Ecto neural progenitor cell (in vitro differentiated cells): Measurements from ENCODE around the gene ABCG4.
"Not testable (repeated sequence)": the region's sequence is repeated elsewhere in the genome, so short reads cannot be mapped to it uniquely, and the experiment has no call there.

Source experiments
- DNase-seq: peaks from one replicate; pipeline ENCODE4 v3.0.0-alpha.2; 2018; ENCODE audit warnings: low spot score

Gene ABCG4

GRCh38 chr11:119149018-119149785, at the start of gene ABCG4:
TSS of gene ABCG4 (plus strand) at chr11:119149052. CDS start at chr11:119149966, 914 bp downstream.
- peak; percentile 73 for DNase-seq

GRCh38 chr11:119099711-119100110, 49.1 kb upstream of the ABCG4 start:
- no peak for DNase-seq

DNA sequence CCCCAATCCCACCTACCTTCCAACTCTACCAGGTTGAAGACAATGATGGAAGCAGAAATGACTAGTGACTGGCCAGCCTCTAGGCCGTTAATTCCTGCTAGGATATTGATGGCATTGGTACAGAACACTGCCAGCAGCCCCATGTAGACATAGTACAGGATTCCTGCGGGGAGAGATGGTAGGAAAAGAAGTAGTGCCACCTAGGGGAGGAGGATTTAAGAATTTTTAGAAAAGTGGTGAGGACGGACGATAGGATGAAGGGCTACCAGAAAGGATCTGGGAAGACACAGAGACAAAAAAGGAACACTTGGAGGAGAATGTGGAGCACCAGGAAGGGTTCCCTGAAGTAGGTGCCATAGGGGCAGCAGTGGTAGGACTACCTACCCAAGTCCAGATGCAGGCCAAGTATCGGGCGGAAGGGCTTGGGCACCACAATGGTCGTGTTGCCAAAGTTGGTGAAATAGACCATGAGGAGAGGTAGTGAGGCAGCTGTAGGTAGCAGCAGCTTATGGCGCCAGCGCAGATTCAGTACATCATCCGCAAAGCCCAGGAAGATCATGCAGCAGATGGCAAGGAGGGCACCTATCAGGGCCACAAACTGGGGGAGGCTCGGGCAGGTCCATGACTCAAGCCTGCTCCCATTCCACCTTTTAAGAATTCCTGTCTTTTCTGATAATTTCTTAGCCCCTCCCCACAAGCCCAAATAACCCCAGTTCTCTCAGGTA, 48.4 kb upstream of the ABCG4 start:
- DNase-seq, result no peak

GRCh38 chr11:119100994-119101758, 47.7 kb upstream of the ABCG4 start:
- DNase-seq, result peak; percentile 88

DNA sequence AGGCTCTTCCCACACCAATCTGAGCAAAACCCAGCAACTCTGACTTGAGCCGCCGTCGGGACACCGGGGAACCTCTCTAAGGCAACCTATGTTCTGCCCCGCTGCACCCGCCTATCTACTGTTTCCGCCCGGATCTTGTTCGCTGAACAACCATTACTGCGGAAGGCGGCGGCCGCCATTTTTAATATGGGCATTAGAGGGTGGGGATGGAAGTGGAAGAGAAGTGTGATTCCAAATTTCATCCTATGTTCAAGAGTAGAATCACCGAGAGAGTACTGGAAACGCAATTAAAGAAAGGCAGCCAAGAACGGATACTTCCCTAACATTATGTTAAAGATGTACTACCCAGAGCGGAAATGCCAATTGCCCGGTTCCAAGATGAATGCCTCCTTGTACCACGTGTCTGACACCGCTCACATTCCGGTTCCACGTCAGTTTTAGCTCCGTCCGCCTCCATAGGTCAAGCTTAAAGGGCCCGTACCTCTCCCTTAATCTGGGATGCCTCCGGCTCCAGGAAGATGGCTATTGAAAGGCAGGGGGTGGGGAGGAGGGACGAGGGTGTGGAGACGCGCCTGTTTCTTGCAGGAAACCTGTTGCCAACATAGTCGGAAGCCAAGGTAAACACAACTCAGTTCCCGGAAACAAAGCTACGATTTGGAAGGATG, 47.0 kb upstream of the ABCG4 start, which contains the start of gene DPAGT1:
TSS of gene DPAGT1 (minus strand) at position 95 of the 665 bp plus-strand sequence. CDS start 198 bp downstream, outside the sequence.
- peak; percentile 90 for DNase-seq

DNA sequence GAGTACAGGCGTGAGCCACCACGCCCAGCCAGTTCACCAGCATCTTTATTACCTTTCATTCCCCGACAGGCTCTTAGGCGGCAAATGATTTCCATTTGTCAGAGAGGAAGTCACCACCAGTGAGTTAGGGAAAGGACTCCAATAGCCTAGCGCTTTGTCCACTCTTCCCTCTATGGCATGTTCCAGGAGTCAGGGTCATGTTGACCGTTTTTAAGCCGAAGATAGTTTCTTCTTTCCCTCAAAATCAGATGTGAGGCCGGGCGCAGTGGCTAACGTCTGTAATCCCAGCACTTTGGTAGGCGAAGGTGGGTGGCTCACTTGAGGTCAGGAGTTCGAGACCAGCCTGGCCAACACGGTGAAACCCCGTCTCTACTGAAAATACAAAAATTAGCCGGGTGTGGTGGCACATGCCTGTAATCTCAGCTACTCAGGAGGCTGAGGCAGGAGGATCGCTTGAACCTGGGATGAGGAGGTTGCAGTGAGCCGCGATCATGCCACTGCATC, 45.6 kb upstream of the ABCG4 start:
- not testable (repeated sequence) for DNase-seq

DNA sequence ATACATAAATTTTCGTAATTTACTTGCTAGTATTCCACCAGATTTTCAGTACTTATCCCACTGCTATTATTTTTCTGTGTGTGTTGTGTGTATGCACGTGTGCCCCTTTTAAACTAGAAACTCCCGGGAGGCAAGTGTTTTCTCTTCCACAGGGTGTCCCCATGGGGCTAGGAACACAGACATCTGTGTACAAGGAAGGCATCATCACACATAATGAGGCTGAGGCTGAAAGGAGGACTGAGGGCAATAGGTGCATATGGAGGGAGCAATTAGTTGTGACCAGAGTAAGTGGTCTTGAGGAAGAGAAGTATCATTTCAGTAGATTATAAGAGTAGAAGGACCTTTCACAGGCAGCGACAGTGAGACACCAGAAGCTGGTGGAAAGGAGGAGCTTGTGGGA, 45.1 kb upstream of the ABCG4 start:
- no peak for DNase-seq

- peak; percentile 90 for DNase-seq
These were observed 42.0 kb upstream of the ABCG4 start, which contains the start of gene C2CD2L for GRCh38 chr11:119106564-119107537. TSS of gene C2CD2L (plus strand) at chr11:119107344. CDS start at chr11:119107742, 398 bp downstream.

GRCh38 chr11:119107538-119108145, 41.2 kb upstream of the ABCG4 start:
- no peak for DNase-seq

DNA sequence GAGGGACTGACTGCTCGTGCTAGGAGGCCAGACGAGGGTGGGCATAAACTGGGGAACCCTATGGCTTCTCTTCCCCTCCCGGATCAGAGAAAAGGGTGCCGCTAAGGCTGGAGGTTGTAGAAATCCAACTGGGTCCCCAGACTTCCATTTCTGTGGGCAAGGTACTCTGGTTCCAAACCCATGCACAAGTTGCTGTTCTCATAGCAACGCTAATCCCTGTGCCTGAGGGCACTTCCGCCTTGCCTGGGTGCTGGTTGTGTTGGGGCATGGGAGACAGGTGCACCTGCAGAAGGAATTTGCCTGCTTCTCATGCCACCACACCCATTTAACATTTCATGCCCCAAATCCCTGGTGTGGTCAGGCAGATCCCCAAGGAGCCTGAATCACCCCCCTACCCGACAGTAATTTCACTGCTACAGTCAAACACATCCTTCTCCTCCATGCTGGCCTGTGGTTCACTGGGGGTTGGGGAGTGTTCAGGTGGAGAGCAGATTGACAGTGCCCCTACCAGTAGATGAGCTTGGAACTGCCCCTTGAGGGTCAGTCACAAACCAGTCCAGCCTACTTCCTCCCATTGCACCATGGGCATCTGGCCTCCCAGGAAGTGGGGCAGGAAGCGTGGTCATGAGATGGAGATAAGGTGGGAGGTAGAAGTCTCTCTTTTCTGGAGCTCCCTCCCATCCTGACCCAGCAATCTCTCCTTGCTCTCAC, 40.6 kb upstream of the ABCG4 start:
- DNase-seq, result no peak

- no peak for DNase-seq
These were observed 40.0 kb upstream of the ABCG4 start for GRCh38 chr11:119108857-119109221.

GRCh38 chr11:119109843-119110242, 39.0 kb upstream of the ABCG4 start:
- no peak for DNase-seq

- DNase-seq, result no peak
These were observed 38.4 kb upstream of the ABCG4 start for GRCh38 chr11:119110439-119110838.

- no peak for DNase-seq
These were observed 37.4 kb upstream of the ABCG4 start for GRCh38 chr11:119111361-119111925.

GRCh38 chr11:119112314-119113020, 36.4 kb upstream of the ABCG4 start:
- no peak for DNase-seq

GRCh38 chr11:119113716-119114115, 35.1 kb upstream of the ABCG4 start:
- no peak for DNase-seq

DNA sequence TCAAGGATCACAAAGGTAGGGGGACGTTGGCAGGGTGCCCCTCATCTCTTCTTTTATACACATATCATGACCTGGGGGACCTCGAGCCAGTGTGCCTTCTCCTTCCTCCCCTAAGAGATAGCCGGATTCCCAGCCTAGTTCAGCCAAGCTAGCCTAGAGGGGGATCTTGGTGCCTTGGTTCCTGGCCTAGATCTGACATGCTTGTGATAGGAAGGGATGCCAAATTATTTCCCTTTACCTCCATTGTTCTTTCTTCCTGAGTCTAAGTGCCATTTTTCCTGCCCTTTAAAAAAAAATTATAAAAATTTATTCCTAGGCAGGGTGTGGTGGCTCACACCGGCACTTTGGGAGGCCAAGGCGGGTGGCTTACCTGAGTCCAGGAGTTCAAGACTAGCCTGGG, 34.5 kb upstream of the ABCG4 start:
- no peak for DNase-seq

DNA sequence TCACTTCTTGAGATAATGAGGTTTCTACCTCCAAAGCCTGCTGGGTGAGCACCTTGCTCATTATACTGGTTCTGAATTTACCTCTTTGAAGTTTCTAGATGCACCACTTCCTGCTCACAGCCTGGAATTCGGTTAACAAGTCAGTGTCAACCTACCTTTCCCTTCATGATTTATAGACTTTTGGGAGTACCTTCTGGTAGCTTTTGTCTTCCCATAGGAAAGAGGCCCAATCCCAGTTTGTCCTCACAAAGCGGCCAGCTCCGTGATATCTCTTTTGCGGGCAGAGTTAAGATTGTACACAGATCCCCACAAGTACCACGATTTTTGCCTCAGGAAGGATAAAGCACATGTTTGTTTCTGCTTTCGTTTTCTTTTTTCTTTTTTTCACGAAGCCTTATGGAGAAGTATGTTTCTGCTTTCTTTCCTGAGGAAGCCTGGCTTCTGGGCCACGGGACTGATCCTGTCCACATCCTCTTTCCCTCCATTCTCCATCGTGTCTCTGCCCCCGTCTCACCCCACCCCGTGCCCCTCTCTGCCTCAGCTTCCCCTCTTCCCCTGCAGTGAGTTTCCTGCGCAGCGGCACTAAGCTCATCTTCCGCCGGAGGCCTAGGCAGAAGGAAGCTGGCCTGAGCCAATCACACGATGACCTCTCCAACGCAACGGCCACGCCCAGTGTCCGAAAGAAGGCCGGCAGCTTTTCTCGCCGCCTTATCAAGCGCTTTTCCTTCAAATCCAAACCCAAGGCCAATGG, 33.2 kb upstream of the ABCG4 start:
- no peak for DNase-seq
